K562 (cell line): ENCODE results near the gene TMEM88. TPM values are rescaled to one million over a fixed set of nuclear protein-coding genes. Genes with fewer than 3 reads are reported as not detected.

Experiments used
- ATAC-seq: fragments of 200-7000 bp; cut with Tn5 transposase; 3 replicates; pipeline ENCODE4 v1.9.1; 2020; ENCODE audit warnings: moderate library complexity
- BruUV-seq: library from RNA; stranded (reverse); fragments of 400-500 nt; replicated peaks from 2 replicates; lab custom pipeline; 2021; lab: Mats Ljungman, UMichigan
- CTCF ChIA-PET: fragments of 300-600 bp; formaldehyde crosslinking; extraction: SDS; loops from one replicate; lab custom pipeline; 2021; ENCODE audit warnings: low intra/inter-chr PET ratio; lab: Yijun Ruan, JAX
- POLR2A ChIA-PET: fragments of 300-600, 350-650 bp; sonication (Branson Sonifier 250); formaldehyde crosslinking; extraction: SDS; loops from one replicate; lab custom pipeline; 2021; ENCODE audit warnings: antibody characterized with exemption, inconsistent platforms; lab: Yijun Ruan, JAX
- DNase-seq, 4 experiments: peaks; one replicate each; pipeline versions ENCODE4 v3.0.0 to v3.0.0-alpha.2; 2011 to 2018; ENCODE audit warnings: low spot score in 3 of 4, mixed read lengths in 3 of 4; ENCODE audit errors: extremely low read depth in 1 of 4
- FAIRE-seq: peaks from 2 replicates; lab custom pipeline; 2011; peaks lifted over from hg19 to GRCh38; lab: Jason Lieb, UNC
- H2AFZ ChIP-seq: 2 replicates; pipeline ENCODE4 v1.6.0; 2011; ENCODE audit warnings: low read depth, low read length, control low read depth, inconsistent platforms
- H3K27ac ChIP-seq: fragments of 200-600 bp; 3 replicates; pipeline ENCODE4 v1.8.0; 2011; ENCODE audit warnings: low read depth, mild to moderate bottlenecking, control low read depth, inconsistent platforms, low read length, moderate library complexity, mixed read lengths; ENCODE audit errors: extremely low read depth
- H3K27me3 ChIP-seq, 2 experiments: fragments of 300-600 bp in 1 of 2; 2 replicates in 1 of 2; 3 replicates in 1 of 2; pipeline versions ENCODE4 v1.6.0 to v1.8.0; 2011; ENCODE audit warnings: inconsistent platforms in 2 of 2, low read length in 2 of 2, mild to moderate bottlenecking in 1 of 2, mixed read lengths in 1 of 2, moderate library complexity in 1 of 2; ENCODE audit not compliant: control insufficient read depth in 2 of 2, insufficient read depth in 2 of 2
- H3K36me3 ChIP-seq: fragments of 300-600 bp; 3 replicates; pipeline ENCODE4 v1.8.0; 2011; ENCODE audit warnings: mild to moderate bottlenecking, low read length, inconsistent platforms; ENCODE audit not compliant: control insufficient read depth, insufficient read depth
- H3K4me1 ChIP-seq, 2 experiments: fragments of 200-600 bp in 1 of 2; replicated peaks in 1 of 2; 2 replicates in 1 of 2; 3 replicates in 1 of 2; pipeline versions ENCODE4 v1.5.1 to v1.8.0; 2011; ENCODE audit warnings: inconsistent platforms in 2 of 2, low read length in 2 of 2, mild to moderate bottlenecking in 1 of 2, mixed read lengths in 1 of 2, moderate library complexity in 1 of 2; ENCODE audit not compliant: control insufficient read depth in 2 of 2, insufficient read depth in 2 of 2
- H3K4me2 ChIP-seq: 2 replicates; pipeline ENCODE4 v1.6.1; 2011; ENCODE audit warnings: low read length, control low read depth, inconsistent platforms, mixed read lengths; ENCODE audit not compliant: insufficient read depth
- H3K4me3 ChIP-seq: fragments of 200-600 bp; sonication (generic), shearing (Covaris generic); 2 replicates; pipeline ENCODE4 v1.5.1; 2016; ENCODE audit warnings: control low read depth, inconsistent platforms
- H3K79me2 ChIP-seq: fragments of 200-600 bp; 3 replicates; pipeline ENCODE4 v1.8.0; 2011; ENCODE audit warnings: low read length, inconsistent platforms; ENCODE audit not compliant: control insufficient read depth, insufficient read depth
- H3K9ac ChIP-seq, 2 experiments: 2 replicates each; pipeline versions ENCODE4 v1.6.0 to v1.6.1; 2011; ENCODE audit warnings: low read depth in 2 of 2, low read length in 2 of 2, control low read depth in 1 of 2, inconsistent platforms in 1 of 2, mild to moderate bottlenecking in 1 of 2, mixed read lengths in 1 of 2; ENCODE audit not compliant: insufficient read depth in 1 of 2
- H3K9me1 ChIP-seq: one replicate; pipeline ENCODE4 v1.6.0; 2011; ENCODE audit warnings: inconsistent platforms, mild to moderate bottlenecking, low read length, moderate library complexity; ENCODE audit not compliant: control insufficient read depth, insufficient read depth
- H3K9me3 ChIP-seq: replicated peaks from 2 replicates; pipeline ENCODE4 v1.5.1; 2011; ENCODE audit warnings: low read depth, low read length, inconsistent platforms; ENCODE audit not compliant: control insufficient read depth, insufficient read depth
- H4K20me1 ChIP-seq: replicated peaks from 2 replicates; pipeline ENCODE4 v1.6.1; 2011; ENCODE audit warnings: low read length, inconsistent platforms, mixed read lengths; ENCODE audit not compliant: control insufficient read depth, insufficient read depth
- CBX8 ChIP-seq: fragments of 200-600 bp; sonication (generic); IDR thresholded peaks from 2 replicates; pipeline ENCODE4 v1.6.1; 2012; ENCODE audit warnings: borderline replicate concordance, mixed run types, low read depth, mild to moderate bottlenecking, moderate library complexity, mixed read lengths, low read length, control low read depth, inconsistent platforms; ENCODE audit not compliant: poor library complexity, severe bottlenecking; ENCODE audit errors: extremely low read depth
- CTBP1 ChIP-seq: fragments of 450-650 bp; IDR thresholded peaks from 2 replicates; pipeline ENCODE4 v1.6.1; 2016; ENCODE audit warnings: borderline replicate concordance
- E2F3 ChIP-seq: fragments of 250-450 bp; sonication (Bioruptor Pico); IDR thresholded peaks from 2 replicates; pipeline ENCODE4 v1.4.0; 2020; ENCODE audit warnings: mild to moderate bottlenecking
- FOXA3 ChIP-seq, 2 experiments: fragments of 450-650 bp in 1 of 2; sonication (generic) in 1 of 2; formaldehyde crosslinking; IDR thresholded peaks in 1 of 2; conservative IDR thresholded peaks in 1 of 2; 2 replicates each; pipeline versions ENCODE4 v1.4.0 to v1.8.0; 2020 to 2022; ENCODE audit warnings: mild to moderate bottlenecking in 2 of 2, missing genetic modification reagents in 1 of 2
- HDAC2 ChIP-seq: fragments of 450-650 bp; IDR thresholded peaks from 2 replicates; pipeline ENCODE4 v1.6.1; 2016; ENCODE audit warnings: mild to moderate bottlenecking
- MECOM ChIP-seq: fragments of 250-450 bp; sonication (Bioruptor Pico); IDR thresholded peaks from 2 replicates; pipeline ENCODE4 v1.8.0; 2022; ENCODE audit warnings: inconsistent platforms
- POLR2G ChIP-seq: fragments of 200-400 bp; formaldehyde crosslinking; IDR thresholded peaks from 2 replicates; pipeline ENCODE4 v1.6.1; 2017; ENCODE audit warnings: low read depth, mild to moderate bottlenecking, antibody characterized with exemption, low read length, moderate library complexity
- RAD21 ChIP-seq, 2 experiments: fragments of 250-450 bp in 1 of 2; fragments of 450-650 bp in 1 of 2; sonication (Bioruptor Pico) in 1 of 2; formaldehyde crosslinking in 1 of 2; IDR thresholded peaks in 1 of 2; conservative IDR thresholded peaks in 1 of 2; 2 replicates each; pipeline versions ENCODE4 v1.4.0 to v1.8.0; 2020 to 2022; ENCODE audit warnings: mild to moderate bottlenecking in 2 of 2, moderate library complexity in 1 of 2
- TAL1 ChIP-seq: fragments of 450-650 bp; IDR thresholded peaks from 2 replicates; pipeline ENCODE4 v1.6.1; 2016; ENCODE audit warnings: mild to moderate bottlenecking
- ZNF174 ChIP-seq: fragments of 250-450 bp; sonication (Bioruptor Pico); IDR thresholded peaks from 2 replicates; pipeline ENCODE4 v1.4.0; 2020; ENCODE audit warnings: mild to moderate bottlenecking
- WGBS: fragments of 100-300 bp; shearing (Covaris generic); methylation state at CpG from one replicate; pipeline ENCODE4 v1.1.6; 2016; ENCODE audit warnings: low coverage, mixed read lengths; ENCODE audit not compliant: insufficient coverage; ENCODE audit errors: missing lambda C conversion rate; 5-methylcytosine and 5-hydroxymethylcytosine counted together
- in situ Hi-C: fragments of 300-500 bp; cut with MboI; formaldehyde crosslinking; loops from 4 replicates; pipeline ENCODE4 v1.15.0; 2018; ENCODE audit warnings: inconsistent platforms, mixed read lengths
- intact Hi-C: fragments of 100-400 bp; cut with micrococcal nuclease; formaldehyde crosslinking; loops from 2 replicates; pipeline ENCODE4 v1.14.2; 2022
- polyA plus RNA-seq, 8 experiments: library from polyadenylated mRNA; depleted of rRNA in 4 of 8; stranded (reverse) in 5 of 8; unstranded in 3 of 8; fragments of >200 nt; fragmentation: Nextera tagmentation in 2 of 8; fragmentation: Illumina TruSeq in 1 of 8; extraction: Ambion mirVana in 2 of 8; extraction: Trizol in 1 of 8; gene quantifications; 2 replicates each; pipeline versions ENCODE4 v1.2.1 to v1.2.3, GENCODE V29; 2011 to 2014; ENCODE audit warnings: inconsistent platforms in 1 of 8, missing spikeins in 1 of 8
- total RNA-seq, 7 experiments: library from RNA; depleted of rRNA in 6 of 7; stranded (reverse); fragments of >200 nt in 6 of 7; fragmentation: Illumina TruSeq in 2 of 7; extraction: Trizol in 2 of 7; gene quantifications; 2 replicates each; pipeline versions ENCODE4 v1.2.1 to v1.2.3, GENCODE V29; 2011 to 2021; ENCODE audit warnings: low replicate concordance in 1 of 7
- TF ChIP-seq, protein P1 (sequence below): sonication (generic); formaldehyde crosslinking; IDR thresholded peaks from 2 replicates; pipeline ENCODE4 v1.8.0; 2022; ENCODE audit warnings: missing genetic modification reagents, mild to moderate bottlenecking, borderline replicate concordance
- TF ChIP-seq, protein P2 (sequence below): fragments of 450-650 bp; IDR thresholded peaks from 2 replicates; pipeline ENCODE4 v1.6.1; 2016; ENCODE audit warnings: borderline replicate concordance

The TMEM88 gene
- total and polyA plus RNA-seq, 9 of the 15 experiments (the other 6 are each of a cell fraction or from before 2014, with no cell fraction given), result 0.10 to 1.4 (median 0.36) TPM; not detected in 3

DNA sequence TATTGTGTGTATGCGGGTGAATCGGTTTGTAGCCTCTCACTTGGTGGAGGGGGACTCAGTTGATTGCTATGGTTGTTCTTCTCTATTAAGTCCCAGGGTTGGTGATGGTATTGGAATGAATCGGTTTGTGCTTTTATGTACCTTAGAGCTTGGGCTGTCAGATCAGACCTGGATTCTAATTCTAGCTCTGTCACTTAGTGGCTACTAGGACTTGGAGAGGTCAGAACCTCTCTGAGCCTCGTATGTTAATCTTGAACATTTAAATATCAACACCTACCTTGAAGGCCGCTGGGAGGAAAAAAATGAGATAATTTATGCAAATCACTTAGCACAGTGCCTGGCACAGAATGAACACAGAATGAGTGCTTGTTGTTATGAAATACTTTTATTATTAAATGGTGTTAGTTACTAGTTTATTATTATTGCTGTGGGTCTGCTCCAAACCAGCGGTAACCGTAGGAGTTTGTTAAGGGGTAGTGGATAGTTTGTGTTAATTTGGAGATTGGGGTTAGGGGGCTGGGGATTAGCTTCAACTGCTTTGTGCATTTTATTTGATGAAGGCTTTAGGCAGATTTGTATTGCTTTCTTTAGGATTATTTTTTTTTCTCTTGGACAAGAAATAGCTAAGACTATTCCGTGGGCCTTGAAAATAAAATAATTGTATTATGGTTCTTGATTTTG, 17.3 kb upstream of the TMEM88 start (continued):
- TF ChIP-seq FOXA3 (CRISPR knock-in tag; conservative IDR thresholded peaks at IDR 0.05 in 1 of 2, IDR thresholded peaks at IDR 0.05 in 1 of 2) (no peak), CBX8 (no peak), TAL1 (no peak)

DNA sequence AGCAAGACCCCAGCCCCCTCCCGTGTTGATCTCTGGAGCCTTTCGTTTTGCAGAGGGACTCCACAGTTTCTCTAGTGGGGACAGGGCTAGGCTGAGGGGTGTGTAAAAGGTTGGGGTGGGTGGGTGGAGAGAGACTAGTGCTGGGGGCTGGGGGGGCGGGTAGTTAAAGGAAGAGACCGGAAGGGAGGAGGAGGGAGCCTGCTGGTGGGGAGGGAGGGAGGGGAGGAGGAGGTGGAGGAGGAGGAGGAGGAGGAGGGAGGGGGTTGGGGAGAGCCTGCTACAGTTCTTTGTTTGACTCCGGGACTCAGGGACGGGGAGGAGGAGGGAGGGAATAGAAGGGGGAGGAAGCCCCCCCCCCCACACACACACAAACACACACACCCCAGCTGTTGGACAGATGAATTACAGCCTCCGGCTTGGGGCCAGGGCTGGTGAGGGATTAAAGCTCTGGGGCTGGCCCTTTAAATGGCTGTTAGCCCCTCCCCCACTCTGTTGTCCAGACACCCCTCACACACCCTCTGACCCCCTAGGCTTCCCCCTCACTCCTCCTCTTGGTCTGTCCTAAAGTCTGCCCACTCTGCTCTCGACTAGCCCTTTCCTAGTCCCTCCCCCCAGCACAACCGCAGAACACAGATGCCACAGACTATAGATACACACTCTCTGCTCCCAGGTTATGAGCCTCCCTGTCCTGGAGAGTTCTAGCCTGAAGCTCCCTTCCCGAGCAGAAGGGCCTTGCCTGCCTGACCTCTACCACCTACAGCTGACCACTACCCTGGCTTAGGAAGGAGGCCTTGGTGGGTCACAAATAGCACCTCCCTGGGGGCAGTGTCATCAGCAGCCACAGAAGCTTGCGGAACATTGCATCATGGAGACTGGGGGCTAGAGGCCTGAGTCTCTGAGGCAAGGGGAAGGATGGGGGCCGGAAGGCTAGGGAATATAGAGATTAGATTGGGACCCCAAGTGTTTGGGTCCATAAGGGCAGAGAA, 16.5 kb upstream of the TMEM88 start:
- in situ Hi-C loops, result no loop called here
- H3K9ac ChIP-seq, result peak overlapping the region; percentile 68 to 89; a peak in 3 of 4 replicates
- H3K4me1 ChIP-seq, result peaks cover 45 to 66% of the 10 kb centered on the region in 2 experiments
- no peak for TF ChIP-seq E2F3 (CRISPR knock-in tag)
- TF ChIP-seq, protein P1, sequence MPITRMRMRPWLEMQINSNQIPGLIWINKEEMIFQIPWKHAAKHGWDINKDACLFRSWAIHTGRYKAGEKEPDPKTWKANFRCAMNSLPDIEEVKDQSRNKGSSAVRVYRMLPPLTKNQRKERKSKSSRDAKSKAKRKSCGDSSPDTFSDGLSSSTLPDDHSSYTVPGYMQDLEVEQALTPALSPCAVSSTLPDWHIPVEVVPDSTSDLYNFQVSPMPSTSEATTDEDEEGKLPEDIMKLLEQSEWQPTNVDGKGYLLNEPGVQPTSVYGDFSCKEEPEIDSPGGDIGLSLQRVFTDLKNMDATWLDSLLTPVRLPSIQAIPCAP (CRISPR knock-in tag), result no peak
- peak; percentile 40 for TF ChIP-seq CTBP1
- TF ChIP-seq, protein P2, sequence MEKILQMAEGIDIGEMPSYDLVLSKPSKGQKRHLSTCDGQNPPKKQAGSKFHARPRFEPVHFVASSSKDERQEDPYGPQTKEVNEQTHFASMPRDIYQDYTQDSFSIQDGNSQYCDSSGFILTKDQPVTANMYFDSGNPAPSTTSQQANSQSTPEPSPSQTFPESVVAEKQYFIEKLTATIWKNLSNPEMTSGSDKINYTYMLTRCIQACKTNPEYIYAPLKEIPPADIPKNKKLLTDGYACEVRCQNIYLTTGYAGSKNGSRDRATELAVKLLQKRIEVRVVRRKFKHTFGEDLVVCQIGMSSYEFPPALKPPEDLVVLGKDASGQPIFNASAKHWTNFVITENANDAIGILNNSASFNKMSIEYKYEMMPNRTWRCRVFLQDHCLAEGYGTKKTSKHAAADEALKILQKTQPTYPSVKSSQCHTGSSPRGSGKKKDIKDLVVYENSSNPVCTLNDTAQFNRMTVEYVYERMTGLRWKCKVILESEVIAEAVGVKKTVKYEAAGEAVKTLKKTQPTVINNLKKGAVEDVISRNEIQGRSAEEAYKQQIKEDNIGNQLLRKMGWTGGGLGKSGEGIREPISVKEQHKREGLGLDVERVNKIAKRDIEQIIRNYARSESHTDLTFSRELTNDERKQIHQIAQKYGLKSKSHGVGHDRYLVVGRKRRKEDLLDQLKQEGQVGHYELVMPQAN, result no peak
- no peak for TF ChIP-seq ZNF174 (CRISPR knock-in tag)
- peak; percentile 41; the same call in 1 of the 2 replicates for TF ChIP-seq HDAC2
- no peak for TF ChIP-seq MECOM (CRISPR knock-in tag)
- peak in 1 of 2 experiments; percentile 7; a peak in 1 of 4 replicates for TF ChIP-seq RAD21 (CRISPR knock-in tag; conservative IDR thresholded peaks at IDR 0.05 in 1 of 2, IDR thresholded peaks at IDR 0.05 in 1 of 2)
- peak; percentile 44; the same call in 1 of the 2 replicates for TF ChIP-seq POLR2G

More for the DNA sequence above, 16.5 kb upstream of the TMEM88 start:
- intact Hi-C loops, result loop anchor here (1.0 to 10.0 kb wide), 3 partner anchors 19 to 286 kb away; partner anchors contain the start of genes HES7 and NAA38
- no peak overlapping the region for H2AFZ ChIP-seq
- H3K79me2 ChIP-seq, result peaks cover 39% of the 10 kb centered on the region
- POLR2A ChIA-PET, result interaction anchor here (0.5 to 1.0 kb wide), 7 partner anchors 9 to 254 kb away, joined by 3 to 6 read pairs (median 3); partner anchors contain the start of genes CYB5D1 and NAA38
- DNase-seq (peak; percentile 27 to 77 (median 38)), ATAC-seq (peak; percentile 5), FAIRE-seq (peak; percentile 58)
- CTCF ChIA-PET, result no interaction called here
- H3K9me3 ChIP-seq, result no peaks in the 10 kb centered on the region
- no peaks in the 10 kb centered on the region; the same call in 1 of the 2 replicates for H4K20me1 ChIP-seq
- TSS peak; percentile 36 for BruUV-seq
- peak overlapping the region; percentile 27 for H3K4me3 ChIP-seq
- H3K4me2 ChIP-seq, result peak overlapping the region; percentile 88
- H3K36me3 ChIP-seq, result peaks cover 10% of the 10 kb centered on the region; the same call in 2 of the 3 replicates
- no peaks in the 10 kb centered on the region for H3K27me3 ChIP-seq
- WGBS, result 5% methylated on average over 7 of the region's 12 CpGs
- no peaks in the 10 kb centered on the region for H3K9me1 ChIP-seq
- H3K27ac ChIP-seq, result peak overlapping the region; percentile 85
